Stimulated activated CD4-positive, alpha-beta T cell treated with anti-CD3 and anti-CD28 coated beads, TNF-alpha, amount 100 ng/mL, for 48 hours (primary cell): ENCODE results near the gene GLCE.

Experiments
- DNase-seq, 3 donors: peaks; one replicate each; pipeline ENCODE4 v3.0.0-alpha.2; 2020; ENCODE audit warnings: low read depth in 3 of 3

GLCE gene

DNA sequence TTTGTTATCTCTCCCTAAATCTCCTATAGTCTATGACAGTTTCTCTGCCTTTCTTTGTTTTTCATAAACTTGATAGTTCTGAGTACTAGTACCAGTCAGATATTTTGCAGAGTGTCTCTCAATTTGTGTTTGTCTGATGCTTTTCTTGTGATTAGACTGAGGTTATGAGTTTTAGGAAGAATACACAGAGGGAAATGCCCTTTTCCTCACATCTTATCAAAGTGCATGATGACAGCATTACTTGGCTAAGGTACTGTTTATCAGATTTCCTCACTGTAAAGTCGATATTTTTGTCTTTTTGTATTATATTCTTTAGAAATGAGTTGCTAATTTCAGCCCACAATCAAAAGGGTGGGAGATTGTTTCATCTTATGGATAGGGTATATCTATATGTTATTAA lies 45.6 kb downstream of the GLCE start:
- no peak for DNase-seq

DNA sequence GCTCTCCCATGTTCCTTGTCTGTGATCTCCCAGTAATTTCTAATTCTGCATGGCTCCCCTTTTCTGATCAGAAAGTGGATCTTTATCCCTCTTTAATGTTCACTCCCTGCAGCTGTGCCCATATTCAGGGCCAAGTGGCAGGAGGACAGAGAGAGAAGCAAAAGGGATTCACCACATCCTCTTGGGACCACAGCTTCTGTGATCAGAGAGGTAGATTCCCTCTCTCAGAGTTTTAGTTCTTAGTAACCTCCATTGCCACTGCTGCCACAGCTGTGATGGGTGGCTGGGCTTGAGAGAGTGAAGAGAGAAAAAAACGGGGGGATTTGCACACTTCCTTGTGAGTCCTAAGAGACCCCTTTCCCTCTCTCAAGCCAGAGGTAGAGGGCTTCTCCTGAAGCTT lies 49.2 kb downstream of the GLCE start:
- DNase-seq = no peak

- DNase-seq = no peak
Measured at GRCh38 chr15:69210574-69210973, 50.1 kb downstream of the GLCE start.

GRCh38 chr15:69213786-69214185 lies 53.4 kb downstream of the GLCE start:
- no peak for DNase-seq

GRCh38 chr15:69215314-69216035 lies 55.0 kb downstream of the GLCE start:
- DNase-seq = no peak

DNA sequence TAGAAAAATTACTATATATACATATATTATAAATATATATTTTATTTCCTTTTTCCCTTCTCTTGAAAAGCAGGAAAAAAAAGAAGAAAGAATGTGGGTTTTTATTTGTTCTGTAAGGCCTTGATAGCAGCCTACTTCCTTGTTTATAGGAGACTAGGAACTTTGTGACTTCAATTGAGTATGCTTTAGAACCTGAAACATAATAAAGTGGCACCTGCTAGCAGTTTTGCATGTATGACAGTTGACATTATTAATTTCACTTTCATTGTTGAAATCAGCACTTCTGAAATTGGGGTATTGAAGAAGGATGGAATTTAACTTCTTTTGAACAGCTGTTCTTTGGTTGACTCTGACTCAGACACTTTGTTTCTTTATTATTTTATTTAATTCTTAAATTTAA lies 56.9 kb downstream of the GLCE start:
- no peak for DNase-seq

GRCh38 chr15:69219690-69220089 lies 59.3 kb downstream of the GLCE start:
- no peak for DNase-seq

DNA sequence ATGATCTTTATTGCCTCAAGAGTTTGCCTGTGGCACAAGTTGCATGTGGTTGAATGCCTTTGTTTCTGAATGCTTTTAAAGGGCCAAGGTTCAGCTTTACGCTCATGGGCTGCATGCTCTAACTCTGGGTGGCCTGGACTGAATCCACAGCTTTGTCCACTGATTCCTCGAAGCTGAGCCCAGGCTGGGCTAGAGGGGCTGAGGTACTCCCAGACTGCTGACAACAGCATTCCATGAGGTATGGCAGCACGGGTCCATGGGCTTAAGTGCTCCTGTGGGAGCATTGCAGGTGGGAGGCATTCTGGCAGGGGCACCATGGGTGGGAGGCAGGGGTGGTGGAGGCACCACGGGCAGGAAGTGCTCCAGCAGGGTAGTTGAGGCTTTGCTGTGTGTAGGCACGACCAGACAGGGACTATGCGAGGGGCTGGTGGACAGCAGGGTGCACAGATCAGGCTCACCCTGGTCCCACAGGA lies 61.6 kb downstream of the GLCE start:
- DNase-seq = no peak

GRCh38 chr15:69223083-69223813 lies 62.8 kb downstream of the GLCE start:
- no peak for DNase-seq

DNA sequence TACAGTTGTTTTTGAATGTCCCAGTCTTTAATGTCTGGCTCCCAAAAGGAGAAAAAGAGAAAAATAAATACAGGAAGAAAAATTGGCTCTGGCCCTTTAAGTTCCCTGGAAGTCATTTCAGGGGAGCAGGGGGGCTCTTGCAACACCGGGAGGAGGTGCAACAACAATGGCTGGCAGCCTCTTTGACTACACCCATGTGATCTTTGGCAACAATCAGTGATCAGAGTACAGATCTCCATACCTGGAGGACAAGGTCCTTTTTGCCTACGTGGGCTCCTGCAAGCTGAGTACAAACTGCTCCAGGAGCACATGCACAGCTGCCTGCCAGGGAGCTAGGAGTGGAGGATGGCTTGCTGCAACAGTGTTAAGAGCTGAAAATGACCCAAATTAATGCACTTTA lies 63.9 kb downstream of the GLCE start:
- DNase-seq = no peak

DNA sequence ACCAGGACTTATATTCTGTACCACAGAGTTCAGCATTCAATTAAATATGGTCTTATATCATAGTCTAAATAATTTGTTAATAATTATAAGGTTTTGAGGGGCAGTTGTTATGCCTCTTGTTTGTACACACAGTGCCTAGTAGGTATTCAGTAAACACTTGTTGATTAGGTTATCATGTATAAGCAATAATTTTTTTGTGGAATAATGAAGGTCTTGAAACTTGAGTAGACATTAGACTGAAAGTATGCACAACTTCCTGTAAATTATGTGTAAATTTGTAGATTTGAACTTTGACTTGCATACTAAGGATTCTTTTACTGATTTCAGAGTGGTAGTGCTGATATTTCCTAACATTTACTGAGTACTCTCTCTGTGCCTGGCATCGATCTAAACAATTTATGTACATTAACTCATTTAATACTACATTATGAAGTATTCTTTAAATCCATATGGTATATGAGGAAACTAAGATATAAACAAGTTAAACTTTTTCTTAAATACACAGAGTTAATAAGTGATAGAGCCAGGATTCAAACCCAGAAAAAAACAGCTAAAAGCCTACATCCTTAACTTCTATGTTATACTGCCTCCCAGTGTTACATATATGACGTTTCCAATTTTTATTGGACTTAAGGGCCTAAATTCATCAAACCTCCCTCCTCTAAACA lies 65.1 kb downstream of the GLCE start:
- DNase-seq = no peak

GRCh38 chr15:69226023-69226355 lies 65.6 kb downstream of the GLCE start:
- no peak for DNase-seq

DNA sequence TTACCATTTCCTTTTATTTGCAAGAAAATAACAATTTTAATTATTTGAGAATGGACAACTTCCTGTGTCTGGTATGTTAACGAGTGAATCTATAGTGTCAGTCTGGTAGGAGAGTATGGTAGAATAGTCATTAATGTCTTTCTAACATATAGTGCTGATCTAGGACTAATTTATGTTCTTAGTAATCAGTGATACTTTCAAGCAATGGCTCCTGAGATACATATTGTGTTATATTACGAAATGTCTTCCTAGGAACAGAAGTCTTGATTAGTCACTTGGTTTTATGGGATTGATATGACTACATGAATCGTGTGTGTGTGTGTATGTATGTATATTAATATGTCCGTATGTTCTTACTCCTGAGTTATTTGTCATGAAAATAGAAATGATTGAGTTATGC lies 71.7 kb downstream of the GLCE start:
- no peak for DNase-seq

DNA sequence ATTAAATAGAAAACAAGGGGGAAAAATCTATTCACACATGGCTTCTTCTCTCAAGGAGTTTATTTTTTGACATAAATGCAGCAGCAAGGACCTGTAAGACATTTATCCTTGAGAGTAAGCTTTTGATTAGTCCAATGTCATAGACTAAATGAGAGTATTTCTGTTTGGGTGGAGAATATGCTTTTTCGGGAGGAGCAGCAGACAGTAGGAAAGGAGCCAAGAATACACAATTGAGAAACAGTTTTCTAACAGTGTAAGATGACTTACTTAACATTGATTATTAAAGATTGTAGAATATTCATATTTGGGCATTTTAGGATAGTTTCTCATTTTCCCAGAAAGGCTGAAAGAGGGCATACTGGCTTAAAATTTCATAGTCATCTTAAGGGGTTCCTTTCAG lies 72.3 kb downstream of the GLCE start:
- no peak for DNase-seq

DNA sequence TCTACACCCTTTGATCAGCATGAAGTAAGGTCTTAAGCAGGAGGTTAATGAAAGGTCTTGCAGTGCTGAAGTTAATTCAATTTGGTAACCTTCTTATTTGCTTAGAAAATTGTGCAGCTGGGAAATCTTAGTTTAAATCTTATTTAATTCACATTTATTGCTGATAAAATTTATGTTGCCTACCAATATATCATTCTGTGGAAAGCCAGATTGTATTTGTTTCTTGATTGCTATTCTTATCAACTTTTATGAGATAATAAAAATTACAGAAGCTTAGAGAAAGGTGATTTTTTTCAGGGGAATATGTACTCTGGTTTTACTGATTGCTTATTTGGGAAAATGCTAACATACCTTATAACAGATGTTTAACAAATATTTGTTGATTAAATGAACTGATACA lies 74.2 kb downstream of the GLCE start:
- no peak for DNase-seq

GRCh38 chr15:69236505-69236904 lies 76.1 kb downstream of the GLCE start:
- DNase-seq = no peak

DNA sequence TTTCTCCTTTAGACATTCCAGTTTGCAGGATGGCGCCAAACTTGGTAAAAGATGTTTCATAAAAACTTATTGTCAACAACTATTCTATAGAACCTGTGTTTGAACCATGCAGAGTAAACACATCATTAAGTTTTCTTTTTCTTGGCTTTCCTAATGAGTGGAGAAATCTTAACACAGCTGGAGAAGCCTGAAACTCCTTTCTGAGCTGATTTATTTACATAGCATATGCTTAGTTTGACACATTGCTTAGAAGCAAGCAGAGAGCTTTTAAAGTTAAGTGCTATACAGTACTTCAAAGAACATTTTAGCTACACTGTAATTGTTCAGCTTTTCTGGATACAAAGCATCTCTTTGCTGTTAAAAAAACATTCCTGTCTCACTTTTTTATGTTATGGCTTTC lies 77.3 kb downstream of the GLCE start:
- DNase-seq = no peak

DNA sequence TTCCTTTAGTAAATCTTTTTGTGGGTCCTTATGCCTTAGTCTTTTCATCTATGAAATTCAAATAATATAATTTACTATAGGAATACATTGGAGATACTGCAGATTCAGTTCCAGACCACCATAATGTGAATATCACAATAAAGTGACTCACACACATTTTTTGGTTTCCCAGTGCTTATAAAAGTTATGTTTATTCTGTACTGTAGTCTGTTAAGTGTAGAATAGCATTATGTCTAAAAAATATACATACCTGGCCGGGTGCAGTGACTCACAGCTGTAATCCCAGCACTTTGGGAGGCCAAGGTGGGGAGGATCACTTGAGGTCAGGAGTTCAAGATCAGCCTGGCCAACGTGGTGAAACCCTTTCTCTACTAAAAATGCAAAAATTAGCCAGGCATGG lies 84.4 kb downstream of the GLCE start:
- DNase-seq = no peak

DNA sequence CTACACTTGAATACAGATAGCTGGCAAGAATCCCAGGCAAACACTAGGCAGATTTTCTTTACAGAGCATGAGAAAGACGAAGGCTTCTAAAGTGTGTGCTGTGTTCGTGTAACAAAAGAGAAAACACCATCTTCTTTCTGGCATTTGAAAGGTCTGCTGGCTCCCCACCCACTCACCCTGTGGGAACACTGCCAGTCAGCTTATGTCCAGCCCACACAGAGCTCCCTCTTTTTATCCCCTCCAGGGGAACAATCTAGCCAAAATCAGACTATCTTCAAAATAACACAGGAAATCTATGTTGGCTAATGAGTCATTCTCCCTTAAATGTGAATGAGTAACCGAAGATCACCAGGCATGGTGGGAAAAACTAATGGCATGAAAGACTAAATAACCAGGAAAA lies 92.7 kb downstream of the GLCE start:
- DNase-seq = no peak

DNA sequence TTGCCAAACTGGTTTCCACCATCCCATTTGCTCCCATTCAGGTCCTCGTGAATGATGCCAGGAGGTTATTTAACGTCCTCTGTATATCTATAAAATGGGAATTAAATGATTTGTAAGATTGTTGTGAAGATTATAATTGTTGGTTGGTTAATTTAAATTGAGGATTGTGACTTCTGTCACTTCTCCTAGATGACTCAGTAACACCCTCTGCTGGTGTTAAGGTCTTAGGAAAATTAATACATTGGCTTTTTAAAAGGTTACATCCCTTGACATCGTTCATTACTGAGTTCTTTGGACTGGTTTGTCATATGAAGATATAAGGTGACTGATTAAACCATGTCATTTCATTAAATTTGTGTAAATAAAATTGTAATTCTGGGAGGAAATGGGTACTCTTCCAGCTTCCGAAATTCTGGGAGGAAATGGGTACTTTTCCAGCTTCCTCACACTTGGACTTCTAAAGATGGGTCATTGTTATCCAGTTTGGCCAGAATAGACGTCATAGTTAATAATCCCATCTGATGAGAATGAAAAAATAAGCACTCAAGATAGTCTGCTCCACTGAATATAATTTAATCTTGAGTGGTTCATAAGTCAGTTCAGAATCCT lies 105.0 kb downstream of the GLCE start:
- no peak for DNase-seq

- DNase-seq = no peak
Measured at GRCh38 chr15:69271217-69271616, 110.8 kb downstream of the GLCE start.

DNA sequence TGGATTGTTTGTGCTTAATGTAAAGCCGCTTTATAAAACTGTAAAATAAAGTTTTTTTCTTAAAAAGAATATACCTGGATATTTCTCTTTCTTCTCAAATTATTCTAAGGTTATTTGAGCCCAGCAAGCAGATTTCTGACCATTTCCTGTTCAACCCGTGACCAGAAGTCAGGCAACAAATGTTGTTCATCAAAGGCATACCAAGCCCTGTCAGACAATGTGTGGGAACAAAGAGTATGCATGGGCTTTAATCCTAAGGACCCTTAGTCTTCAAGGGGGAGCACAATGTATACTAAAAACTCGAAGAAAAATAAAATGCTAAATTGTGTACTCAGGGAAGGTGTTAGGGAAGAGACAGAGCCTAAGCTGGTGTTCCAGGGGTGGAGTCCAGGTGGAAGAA lies 111.7 kb downstream of the GLCE start:
- DNase-seq = no peak

DNA sequence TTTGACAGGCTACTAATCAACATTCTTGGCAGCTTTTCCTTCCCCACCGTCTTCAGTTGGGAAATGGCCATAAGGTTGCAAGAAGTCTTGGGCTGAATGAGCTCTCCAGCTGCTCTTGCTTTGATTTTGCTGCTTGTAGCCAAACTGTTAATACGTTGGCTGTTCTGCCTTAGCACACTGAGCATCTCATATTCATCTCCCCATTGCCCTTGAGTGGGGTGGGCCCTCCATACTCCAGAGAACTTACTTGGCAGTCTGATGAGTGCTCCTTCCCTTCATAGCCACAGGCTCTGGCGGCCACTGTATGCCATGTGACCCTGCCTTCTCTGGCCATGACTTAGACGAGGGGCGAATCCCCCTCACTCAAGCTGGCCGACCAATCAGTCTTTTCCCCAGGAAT lies 112.5 kb downstream of the GLCE start:
- no peak for DNase-seq
